Pancreas (tissue), 10 donors: ENCODE results near the gene OVAAL. TPM values are rescaled to one million over a fixed set of nuclear protein-coding genes. Genes with fewer than 3 reads are reported as not detected.
A peak's percentile ranks its signal among the peaks of the same experiment; 100 is the strongest.

Source experiments
- ATAC-seq, 4 donors: fragments of 200-7000 bp; cut with Tn5 transposase; one replicate each; pipeline versions ENCODE4 v1.8.0 to v1.9.1; 2020; ENCODE audit warnings: mild to moderate bottlenecking in 4 of 4, moderate library complexity in 4 of 4
- DNase-seq, 6 donors: peaks; one replicate each; pipeline ENCODE4 v3.0.0-alpha.2; 2020
- FAIRE-seq: peaks from 2 replicates; lab custom pipeline; 2012; peaks lifted over from hg19 to GRCh38; lab: Jason Lieb, UNC
- H3K27ac ChIP-seq, 4 donors: fragments of 200-600 bp; sonication (generic); 1 replicate in 3 of 4; 2 replicates in 1 of 4; pipeline versions ENCODE4 v1.5.0 to v1.8.0; 2020
- H3K27me3 ChIP-seq, 4 donors: fragments of 200-600 bp; one replicate each; pipeline ENCODE4 v1.8.0; 2021
- H3K36me3 ChIP-seq, 3 donors: fragments of 200-600 bp; sonication (generic) in 1 of 3; one replicate each; pipeline versions ENCODE4 v1.5.0 to v1.8.0; 2020 to 2021
- H3K4me1 ChIP-seq, 3 donors: fragments of 200-600 bp; one replicate each; pipeline ENCODE4 v1.8.0; 2021
- H3K4me3 ChIP-seq, 4 donors: fragments of 200-600 bp; sonication (generic) in 2 of 4; one replicate each; pipeline versions ENCODE4 v1.5.0 to v1.8.0; 2020 to 2021
- H3K9me3 ChIP-seq, 4 donors: fragments of 200-600 bp; one replicate each; pipeline ENCODE4 v1.8.0; 2021
- WGBS, 2 donors: extraction: QIAGEN DNeasy Blood & Tissue Kit; methylation state at CpG; one replicate each; pipeline ENCODE4 v1.1.7; 2013; 5-methylcytosine and 5-hydroxymethylcytosine counted together
- intact Hi-C, 3 donors: fragments of 100-400 bp; cut with DNase I; formaldehyde crosslinking; loops; one replicate each; pipeline versions ENCODE4 v1.11.1 to v1.14.2; 2022
- polyA plus RNA-seq, 2 donors: library from polyadenylated mRNA; stranded (reverse); fragments of 200-250 nt; gene quantifications; one replicate each; pipeline ENCODE4 v1.2.3, GENCODE V29; 2013
- total RNA-seq, 6 donors: library from RNA; stranded (reverse); fragmentation: NEBNext Ultra II Directional in 4 of 6; extraction: Animal tissue kit (Norgen Biotek cat#: 25700) in 4 of 6; gene quantifications; one replicate each; pipeline versions ENCODE4 v1.2.1 to v1.2.4, GENCODE V29; 2021 to 2023
- TF ChIP-seq, protein P1 (sequence below), 4 donors: fragments of 200-600 bp; sonication (generic) in 3 of 4; IDR thresholded peaks; one replicate each; pipeline versions ENCODE4 v1.5.0 to v1.8.0; 2021; ENCODE audit warnings: antibody characterized with exemption in 4 of 4
- donor health status: healthy with polysubstance abuse.
- donor health status: DM: no; HTN: no; CAD: no; lungs with moderate emphysema.
- donor health status: DM: no; HTN: no; CAD: no.
- donor health status: control.
- donor health status: control.
- donor health status: Bipolar disorder and iron deficiency.
- donor health status: DM: yes; HTN: yes; CAD: no.
- donor health status: DM: no; HTN: no; CAD: no.
- donor health status: DM: no; HTN: no; CAD: no.
- donor health status: DM: yes; HTN: yes; CAD: no.

Gene OVAAL
- total and polyA plus RNA-seq, 8 donors = not detected

- intact Hi-C loops = loop anchor here in 2 of 3 donors (10.0 kb wide), 2 partner anchors 94 to 114 kb away; no protein-coding TSS in a partner anchor
- WGBS, 2 donors = 52 to 58% methylated on average over 5 of the region's 5 CpGs
- ATAC-seq = peak in 3 of 4 donors; percentile 63 to 76 (median 74)
These were observed 28.3 kb upstream of the OVAAL start for GRCh38 chr1:180530501-180530900.

GRCh38 chr1:180532854-180533253, 25.9 kb upstream of the OVAAL start:
- ATAC-seq = no peak
- no peak for FAIRE-seq
- Histone ChIP-seq H3K27me3 (no peaks in the 10 kb centered on the region), H3K4me3 (no peak overlapping the region), H3K4me1 (peaks cover 0 to 6% (median 5%) of the 10 kb centered on the region in 3 donors), H3K36me3 (no peaks in the 10 kb centered on the region), H3K9me3 (no peaks in the 10 kb centered on the region), H3K27ac (no peak overlapping the region)
- intact Hi-C loops = loop anchor here in 2 of 3 donors (10.0 kb wide), 2 partner anchors 92 to 112 kb away; no protein-coding TSS in a partner anchor
- WGBS, 2 donors = 72 to 77% methylated on average over 5 of the region's 5 CpGs
- TF ChIP-seq, protein P1, sequence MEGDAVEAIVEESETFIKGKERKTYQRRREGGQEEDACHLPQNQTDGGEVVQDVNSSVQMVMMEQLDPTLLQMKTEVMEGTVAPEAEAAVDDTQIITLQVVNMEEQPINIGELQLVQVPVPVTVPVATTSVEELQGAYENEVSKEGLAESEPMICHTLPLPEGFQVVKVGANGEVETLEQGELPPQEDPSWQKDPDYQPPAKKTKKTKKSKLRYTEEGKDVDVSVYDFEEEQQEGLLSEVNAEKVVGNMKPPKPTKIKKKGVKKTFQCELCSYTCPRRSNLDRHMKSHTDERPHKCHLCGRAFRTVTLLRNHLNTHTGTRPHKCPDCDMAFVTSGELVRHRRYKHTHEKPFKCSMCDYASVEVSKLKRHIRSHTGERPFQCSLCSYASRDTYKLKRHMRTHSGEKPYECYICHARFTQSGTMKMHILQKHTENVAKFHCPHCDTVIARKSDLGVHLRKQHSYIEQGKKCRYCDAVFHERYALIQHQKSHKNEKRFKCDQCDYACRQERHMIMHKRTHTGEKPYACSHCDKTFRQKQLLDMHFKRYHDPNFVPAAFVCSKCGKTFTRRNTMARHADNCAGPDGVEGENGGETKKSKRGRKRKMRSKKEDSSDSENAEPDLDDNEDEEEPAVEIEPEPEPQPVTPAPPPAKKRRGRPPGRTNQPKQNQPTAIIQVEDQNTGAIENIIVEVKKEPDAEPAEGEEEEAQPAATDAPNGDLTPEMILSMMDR (IDR thresholded peaks at IDR 0.05) = no peak
- no peak for DNase-seq

More at GRCh38 chr1:180530501-180530900, 28.3 kb upstream of the OVAAL start:
- FAIRE-seq = no peak
- H3K4me3 ChIP-seq = no peak overlapping the region
- H3K4me1 ChIP-seq = peaks cover 0 to 6% (median 5%) of the 10 kb centered on the region in 3 donors
- H3K27ac ChIP-seq = peak overlapping the region in 2 of 4 donors; percentile 42 to 50
- H3K36me3 ChIP-seq = no peaks in the 10 kb centered on the region
- no peaks in the 10 kb centered on the region for H3K9me3 ChIP-seq
- H3K27me3 ChIP-seq = no peaks in the 10 kb centered on the region
- DNase-seq = peak in 1 of 6 donors; percentile 31
- TF ChIP-seq, protein P1 (IDR thresholded peaks at IDR 0.05) = no peak

DNA sequence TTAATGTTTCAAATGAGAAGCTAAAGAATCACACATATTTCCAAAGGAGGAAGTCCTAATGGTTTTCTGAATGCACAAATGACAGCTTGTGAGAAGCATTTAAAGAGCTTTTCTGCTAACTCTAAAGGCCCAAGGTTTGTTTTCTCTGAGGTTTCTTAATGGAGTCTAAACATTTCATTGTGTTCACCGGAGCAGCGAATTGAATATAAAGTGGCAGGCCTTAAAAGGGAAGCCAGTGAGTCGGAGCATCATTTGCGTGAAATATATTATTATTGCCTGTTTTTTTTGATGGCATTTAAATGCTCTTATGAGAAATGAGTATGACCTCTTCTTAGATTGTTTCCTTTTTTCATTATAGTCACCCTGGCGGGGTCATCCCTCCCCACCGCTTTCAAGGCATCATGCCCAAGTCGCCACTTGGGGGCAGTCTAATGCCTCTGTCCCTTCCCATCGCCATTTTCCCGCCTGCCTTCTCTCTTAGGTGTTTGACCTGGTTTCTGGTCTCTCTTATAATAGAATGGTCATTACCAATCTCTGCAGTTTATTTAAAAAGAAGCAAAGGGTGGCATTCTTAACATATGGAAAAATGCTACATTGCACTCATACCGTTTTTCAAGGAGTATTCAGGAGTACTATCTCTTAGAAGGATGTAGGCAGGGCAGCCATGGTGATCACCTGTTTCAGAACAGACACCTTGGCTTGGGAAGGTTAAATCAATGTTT, 25.3 kb upstream of the OVAAL start:
- ATAC-seq (peak; percentile 86 to 94 (median 93)), DNase-seq (peak; percentile 59 to 80 (median 74)), FAIRE-seq (peak; percentile 9)
- H3K27me3 ChIP-seq = no peaks in the 10 kb centered on the region
- H3K9me3 ChIP-seq = no peaks in the 10 kb centered on the region
- H3K36me3 ChIP-seq = no peaks in the 10 kb centered on the region
- TF ChIP-seq, protein P1 (IDR thresholded peaks at IDR 0.05) = peak; percentile 50 to 77 (median 63)
- H3K27ac ChIP-seq = no peak overlapping the region
- WGBS, 2 donors = 40 to 41% methylated on average over 10 of the region's 10 CpGs
- H3K4me1 ChIP-seq = peaks cover 0 to 6% (median 5%) of the 10 kb centered on the region in 3 donors
- no peak overlapping the region for H3K4me3 ChIP-seq
- intact Hi-C loops = loop anchor here in 2 of 3 donors (10.0 kb wide), 2 partner anchors 91 to 111 kb away; no protein-coding TSS in a partner anchor

GRCh38 chr1:180534214-180534613, 24.6 kb upstream of the OVAAL start:
- TF ChIP-seq, protein P1 (IDR thresholded peaks at IDR 0.05) = no peak
- Histone ChIP-seq H3K36me3 (no peaks in the 10 kb centered on the region), H3K27me3 (no peaks in the 10 kb centered on the region), H3K9me3 (no peaks in the 10 kb centered on the region), H3K4me1 (peaks cover 0 to 6% (median 5%) of the 10 kb centered on the region in 3 donors), H3K27ac (no peak overlapping the region), H3K4me3 (no peak overlapping the region)
- ATAC-seq (no peak), DNase-seq (no peak), FAIRE-seq (no peak)
- WGBS, 2 donors = 57 to 64% methylated on average over 7 of the region's 7 CpGs
- intact Hi-C loops = loop anchor here in 2 of 3 donors (10.0 kb wide), 2 partner anchors 91 to 111 kb away; no protein-coding TSS in a partner anchor
